HG02943 (cell line): Measurements from ENCODE around the gene NEGR1.

Experiments
- ATAC-seq: cut with Tn5 transposase; IDR thresholded peaks from one replicate; pipeline ENCODE4 v1.9.1; 2021; ENCODE audit warnings: mild to moderate bottlenecking, low read depth, moderate library complexity; ENCODE audit not compliant: unreplicated experiment

The NEGR1 gene

GRCh38 chr1:71882226-71882625 is 400.1 kb downstream of the NEGR1 start:
- no peak for ATAC-seq

GRCh38 chr1:71881611-71882010 is 400.7 kb downstream of the NEGR1 start:
- ATAC-seq: no peak

- no peak for ATAC-seq
Measured at GRCh38 chr1:71869326-71869725, 413.0 kb downstream of the NEGR1 start.

GRCh38 chr1:71862756-71863155 is 419.6 kb downstream of the NEGR1 start:
- ATAC-seq: no peak

GRCh38 chr1:71861022-71861421 is 421.3 kb downstream of the NEGR1 start:
- no peak for ATAC-seq

GRCh38 chr1:71859806-71860205 is 422.5 kb downstream of the NEGR1 start:
- ATAC-seq: no peak

GRCh38 chr1:71857862-71858261 is 424.5 kb downstream of the NEGR1 start:
- no peak for ATAC-seq

GRCh38 chr1:71853360-71853759 is 429.0 kb downstream of the NEGR1 start:
- ATAC-seq: no peak

- no peak for ATAC-seq
Measured at GRCh38 chr1:71850936-71851335, 431.4 kb downstream of the NEGR1 start.

- no peak for ATAC-seq
Measured at GRCh38 chr1:71850515-71850914, 431.8 kb downstream of the NEGR1 start.

GRCh38 chr1:71843012-71843411 is 439.3 kb downstream of the NEGR1 start:
- ATAC-seq: no peak

- ATAC-seq: no peak
Measured at GRCh38 chr1:71839876-71840275, 442.5 kb downstream of the NEGR1 start.

- no peak for ATAC-seq
Measured at GRCh38 chr1:71836904-71837303, 445.4 kb downstream of the NEGR1 start.

- peak; percentile 78 for ATAC-seq
Measured at GRCh38 chr1:71835442-71835813, 446.9 kb downstream of the NEGR1 start.

- ATAC-seq: no peak
Measured at GRCh38 chr1:71834601-71835441, 447.5 kb downstream of the NEGR1 start.

GRCh38 chr1:71831646-71832045 is 450.7 kb downstream of the NEGR1 start:
- ATAC-seq: no peak

GRCh38 chr1:71829346-71829745 is 453.0 kb downstream of the NEGR1 start:
- ATAC-seq: no peak

- no peak for ATAC-seq
Measured at GRCh38 chr1:71828431-71829012, 453.8 kb downstream of the NEGR1 start.

- ATAC-seq: no peak
Measured at GRCh38 chr1:71823708-71824305, 458.5 kb downstream of the NEGR1 start.

GRCh38 chr1:71817028-71817427 is 465.3 kb downstream of the NEGR1 start:
- no peak for ATAC-seq

GRCh38 chr1:71809085-71809484 is 473.3 kb downstream of the NEGR1 start:
- ATAC-seq: no peak

- no peak for ATAC-seq
Measured at GRCh38 chr1:71804140-71804539, 478.2 kb downstream of the NEGR1 start.
